H1 (cell line): Measurements from ENCODE around the gene PLXNA3. TPM values are rescaled to one million over a fixed set of nuclear protein-coding genes. Genes with fewer than 3 reads are reported as not detected.

Source experiments
- CTCF ChIA-PET: fragments of 300-600 bp; sonication (Branson Sonifier 250); formaldehyde crosslinking; loops from one replicate; lab custom pipeline; 2021; ENCODE audit not compliant: partially characterized antibody; lab: Charles Lee
- POLR2A ChIA-PET: fragments of 300-600 bp; sonication (Branson Sonifier 250); formaldehyde crosslinking; loops from one replicate; lab custom pipeline; 2021; ENCODE audit warnings: inconsistent platforms; ENCODE audit not compliant: partially characterized antibody; lab: Charles Lee
- DNase-seq, 2 experiments: peaks; one replicate each; pipeline versions ENCODE4 v3.0.0 to v3.0.0-alpha.2; 2010 to 2022; ENCODE audit warnings: low spot score in 2 of 2, low read depth in 1 of 2, mixed read lengths in 1 of 2
- FAIRE-seq: peaks from 2 replicates; lab custom pipeline; 2011; peaks lifted over from hg19 to GRCh38; lab: Jason Lieb, UNC
- H2AFZ ChIP-seq: 2 replicates; pipeline ENCODE4 v1.8.1; 2012; ENCODE audit warnings: low read length, inconsistent platforms
- H2AK5ac ChIP-seq: 2 replicates; pipeline ENCODE4 v1.6.1; 2013; ENCODE audit warnings: low read depth, low read length
- H2BK120ac ChIP-seq: replicated peaks from 2 replicates; pipeline ENCODE3; 2013; ENCODE audit warnings: low read depth, low read length, inconsistent platforms
- H2BK12ac ChIP-seq: 2 replicates; pipeline ENCODE4 v1.6.1; 2013; ENCODE audit warnings: low read depth, low read length
- H2BK15ac ChIP-seq: 2 replicates; pipeline ENCODE4 v1.6.1; 2013; ENCODE audit warnings: low read length
- H2BK20ac ChIP-seq: 2 replicates; pipeline ENCODE4 v1.6.1; 2013; ENCODE audit warnings: low read length
- H2BK5ac ChIP-seq: 2 replicates; pipeline ENCODE4 v1.6.1; 2013; ENCODE audit warnings: low read depth, low read length
- H3K14ac ChIP-seq: 2 replicates; pipeline ENCODE4 v1.6.1; 2013; ENCODE audit warnings: inconsistent platforms; ENCODE audit not compliant: insufficient read length
- H3K18ac ChIP-seq: 2 replicates; pipeline ENCODE4 v1.6.1; 2013; ENCODE audit warnings: low read length; ENCODE audit errors: extremely low read depth
- H3K23ac ChIP-seq: 2 replicates; pipeline ENCODE4 v1.6.1; 2013; ENCODE audit warnings: inconsistent platforms; ENCODE audit not compliant: insufficient read length
- H3K23me2 ChIP-seq: 2 replicates; pipeline ENCODE4 v1.6.1; 2013; ENCODE audit warnings: low read depth, low read length
- H3K27ac ChIP-seq: 2 replicates; pipeline ENCODE4 v1.6.1; 2011; ENCODE audit warnings: low read depth, low read length, inconsistent platforms
- H3K27me3 ChIP-seq, 4 experiments: replicated peaks in 1 of 4; 1 replicate in 1 of 4; 2 replicates in 3 of 4; pipeline versions ENCODE4 v1.6.1 to v1.8.1; 2011 to 2013; ENCODE audit warnings: low read length in 3 of 4, mild to moderate bottlenecking in 3 of 4, inconsistent platforms in 2 of 4, mixed read lengths in 2 of 4, moderate library complexity in 1 of 4; ENCODE audit not compliant: control insufficient read depth in 3 of 4, insufficient read depth in 3 of 4; ENCODE audit errors: extremely low read depth in 1 of 4
- H3K36me3 ChIP-seq, 4 experiments: 2 replicates each; pipeline versions ENCODE4 v1.6.1 to v1.8.1; 2011 to 2013; ENCODE audit warnings: mild to moderate bottlenecking in 4 of 4, low read length in 3 of 4, moderate library complexity in 2 of 4, control low read depth in 1 of 4, inconsistent platforms in 1 of 4; ENCODE audit not compliant: insufficient read depth in 4 of 4, control insufficient read depth in 2 of 4
- H3K4ac ChIP-seq: replicated peaks from 2 replicates; pipeline ENCODE3; 2013; ENCODE audit warnings: low read length, low read depth, mixed read lengths, inconsistent platforms; ENCODE audit not compliant: insufficient read length
- H3K4me1 ChIP-seq, 4 experiments: replicated peaks in 1 of 4; 1 replicate in 1 of 4; 2 replicates in 3 of 4; pipeline versions ENCODE4 v1.6.1 to v1.8.1; 2011 to 2013; ENCODE audit warnings: low read length in 3 of 4, inconsistent platforms in 2 of 4, mixed read lengths in 1 of 4; ENCODE audit not compliant: insufficient read depth in 4 of 4, control insufficient read depth in 3 of 4
- H3K4me2 ChIP-seq, 2 experiments: 2 replicates each; pipeline versions ENCODE4 v1.6.1 to v1.8.1; 2011 to 2013; ENCODE audit warnings: low read depth in 2 of 2, low read length in 2 of 2, control low read depth in 1 of 2, inconsistent platforms in 1 of 2, mild to moderate bottlenecking in 1 of 2; ENCODE audit not compliant: insufficient read depth in 1 of 2
- H3K4me3 ChIP-seq, 4 experiments: fragments of 200-600, 300-600 bp in 1 of 4; sonication (generic), shearing (Covaris generic), sonication (Bioruptor Twin) in 1 of 4; 2 replicates each; pipeline versions ENCODE4 v1.5.1 to v1.8.1; 2011 to 2016; ENCODE audit warnings: low read length in 4 of 4, low read depth in 3 of 4, control low read depth in 2 of 4, inconsistent platforms in 2 of 4, mild to moderate bottlenecking in 2 of 4, mixed read lengths in 1 of 4, moderate library complexity in 1 of 4; ENCODE audit not compliant: insufficient read depth in 2 of 4; ENCODE audit errors: extremely low read depth in 1 of 4
- H3K56ac ChIP-seq: replicated peaks from 2 replicates; pipeline ENCODE3; 2013; ENCODE audit warnings: low read depth, mild to moderate bottlenecking, mixed read lengths, low read length, inconsistent platforms; ENCODE audit not compliant: insufficient read length
- H3K79me1 ChIP-seq: 2 replicates; pipeline ENCODE4 v1.6.1; 2013; ENCODE audit warnings: low read depth, low read length, control low read depth
- H3K79me2 ChIP-seq, 2 experiments: 2 replicates each; pipeline versions ENCODE4 v1.6.1 to v1.8.1; 2012 to 2013; ENCODE audit warnings: low read length in 2 of 2, mild to moderate bottlenecking in 2 of 2, inconsistent platforms in 1 of 2; ENCODE audit not compliant: insufficient read depth in 2 of 2, control insufficient read depth in 1 of 2
- H3K9ac ChIP-seq, 4 experiments: replicated peaks in 1 of 4; 1 replicate in 1 of 4; 2 replicates in 3 of 4; pipeline versions ENCODE4 v1.6.1 to v1.8.1; 2011 to 2013; ENCODE audit warnings: low read depth in 3 of 4, low read length in 3 of 4, control low read depth in 2 of 4, mild to moderate bottlenecking in 2 of 4, moderate library complexity in 2 of 4, inconsistent platforms in 1 of 4; ENCODE audit errors: extremely low read depth in 1 of 4
- H3K9me3 ChIP-seq, 2 experiments: 2 replicates each; pipeline versions ENCODE4 v1.6.1 to v1.8.1; 2012 to 2013; ENCODE audit warnings: mild to moderate bottlenecking in 2 of 2, moderate library complexity in 2 of 2, control low read depth in 1 of 2, inconsistent platforms in 1 of 2, low read depth in 1 of 2, low read length in 1 of 2, mixed read lengths in 1 of 2; ENCODE audit not compliant: insufficient read depth in 2 of 2
- H4K20me1 ChIP-seq, 2 experiments: replicated peaks in 1 of 2; 2 replicates each; pipeline versions ENCODE3 to v1.8.1; 2011 to 2013; ENCODE audit warnings: inconsistent platforms in 2 of 2, low read length in 2 of 2, mild to moderate bottlenecking in 1 of 2; ENCODE audit not compliant: insufficient read depth in 2 of 2, control insufficient read depth in 1 of 2
- H4K5ac ChIP-seq: 2 replicates; pipeline ENCODE4 v1.6.1; 2013; ENCODE audit warnings: low read length, low read depth, mixed read lengths, inconsistent platforms; ENCODE audit not compliant: insufficient read length
- H4K8ac ChIP-seq: 2 replicates; pipeline ENCODE4 v1.8.0; 2013; ENCODE audit warnings: mild to moderate bottlenecking, moderate library complexity, low read length, inconsistent platforms; ENCODE audit not compliant: insufficient read depth; ENCODE audit errors: extremely low read depth
- H4K91ac ChIP-seq: replicated peaks from 2 replicates; pipeline ENCODE3; 2013; ENCODE audit warnings: low read length, mixed read lengths, inconsistent platforms; ENCODE audit not compliant: insufficient read length
- TCF12 ChIP-seq: IDR thresholded peaks from 2 replicates; pipeline ENCODE4 v1.6.1; 2011; ENCODE audit warnings: low read depth, mild to moderate bottlenecking, low read length
- WGBS, 2 experiments: shearing (Covaris generic) in 1 of 2; methylation state at CpG; one replicate each; pipeline versions ENCODE4 v1.1.6 to v1.1.7; 2013 to 2015; ENCODE audit warnings: low lambda C conversion rate in 2 of 2, mixed read lengths in 2 of 2, inconsistent platforms in 1 of 2, low coverage in 1 of 2, missing lambda C conversion rate in 1 of 2; ENCODE audit not compliant: insufficient replicate concordance in 2 of 2, insufficient coverage in 1 of 2, insufficient read length in 1 of 2; ENCODE audit errors: extremely low coverage in 1 of 2, missing lambda C conversion rate in 1 of 2; 5-methylcytosine and 5-hydroxymethylcytosine counted together
- polyA plus RNA-seq, 7 experiments: library from polyadenylated mRNA; depleted of rRNA in 3 of 7; stranded (reverse) in 5 of 7; unstranded in 2 of 7; fragments of >200 nt in 5 of 7; fragments of 200-250 nt in 2 of 7; gene quantifications; 1 replicate in 5 of 7; 2 replicates in 1 of 7; 4 replicates in 1 of 7; pipeline versions ENCODE4 v1.2.1 to v1.2.3, GENCODE V29; 2011 to 2013; ENCODE audit warnings: missing spikeins in 2 of 7, mixed read lengths in 2 of 7
- total RNA-seq: library from RNA; stranded (reverse); fragmentation: NEBNext Ultra II Directional; extraction: Animal tissue kit (Norgen Biotek cat#: 25700); gene quantifications from 2 replicates; pipeline ENCODE4 v1.2.1, GENCODE V29; 2021

The PLXNA3 gene
- total and polyA plus RNA-seq, 2 of the 8 experiments (the other 6 are each of a cell fraction or from before 2014, with no cell fraction given): 10.7 to 18.2 TPM

- Histone ChIP-seq H3K4me2 (no peak overlapping the region), H3K9me3 (no peaks in the 10 kb centered on the region), H4K8ac (no peak overlapping the region), H2AFZ (no peak overlapping the region), H3K36me3 (peaks cover 0 to 14% (median 7%) of the 10 kb centered on the region in 4 experiments; a peak in 5 of 8 replicates), H3K23ac (no peak overlapping the region), H3K79me2 (peaks cover 3 to 20% of the 10 kb centered on the region in 2 experiments; a peak in 2 of 4 replicates), H2BK20ac (no peak overlapping the region), H3K4me3 (no peak overlapping the region), H3K14ac (no peak overlapping the region), H2BK120ac (no peak overlapping the region), H4K20me1 (peaks cover 0 to 8% of the 10 kb centered on the region in 2 experiments), H3K9ac (no peak overlapping the region), H2BK15ac (no peak overlapping the region), H3K4me1 (peaks cover 0 to 6% (median 4%) of the 10 kb centered on the region in 4 experiments; a peak in 6 of 7 replicates), H3K27me3 (no peaks in the 10 kb centered on the region), H3K23me2 (peaks cover 7% of the 10 kb centered on the region; the same call in 1 of the 2 replicates), H2AK5ac (no peak overlapping the region), H3K56ac (no peak overlapping the region), H3K4ac (no peak overlapping the region), H4K5ac (no peak overlapping the region), H2BK12ac (no peak overlapping the region), H2BK5ac (no peak overlapping the region), H3K27ac (no peak overlapping the region), H3K79me1 (no peaks in the 10 kb centered on the region), H3K18ac (no peak overlapping the region), H4K91ac (no peak overlapping the region)
- ChIA-PET CTCF (no interaction called here), POLR2A (no interaction called here)
- no peak for FAIRE-seq
- no peak for TF ChIP-seq TCF12
- DNase-seq: no peak
- WGBS, 2 experiments: 85% methylated on average over 6 of the region's 7 CpGs; no CpG with 5 or more reads in 1 of the 2 experiments
These were observed 24.5 kb upstream of the PLXNA3 start for GRCh38 chrX:154433605-154434004.
